T-cell (primary cell): ENCODE data around the gene R3HDM1. TPM values are rescaled to one million over a fixed set of nuclear protein-coding genes. Genes with fewer than 3 reads are reported as not detected.
A peak's percentile ranks its signal among the peaks of the same experiment; 100 is the strongest.
"Not testable (repeated sequence)": the region's sequence is repeated elsewhere in the genome, so short reads cannot be mapped to it uniquely, and the experiment has no call there.

Source experiments
- ATAC-seq, 4 experiments: fragments of 200-7000 bp in 3 of 4; fragments of 150-1000 bp in 1 of 4; cut with Tn5 transposase; replicated peaks in 1 of 4; 1 replicate in 3 of 4; 2 replicates in 1 of 4; pipeline ENCODE4 v1.10.0; 2021; ENCODE audit warnings: moderate library complexity in 3 of 4, mild to moderate bottlenecking in 2 of 4, moderate number of reproducible peaks in 1 of 4
- CTCF ChIA-PET, 2 donors: fragments of 300-600 bp; sonication (Branson Sonifier 250); formaldehyde crosslinking; loops; one replicate each; lab custom pipeline; 2022; ENCODE audit warnings: antibody characterized with exemption in 2 of 2; lab: Charles Lee
- POLR2A ChIA-PET, 2 donors: fragments of 300-600 bp; sonication (Branson Sonifier 250); formaldehyde crosslinking; loops; one replicate each; lab custom pipeline; 2022; ENCODE audit warnings: antibody characterized with exemption in 2 of 2; lab: Charles Lee
- DNase-seq, 35 experiments: peaks; one replicate each; pipeline versions ENCODE4 v3.0.0 to v3.0.0-alpha.2; 2013 to 2023
- H3K27ac ChIP-seq: one replicate; pipeline ENCODE4 v1.5.1; 2013; ENCODE audit warnings: low read length
- H3K27me3 ChIP-seq, 2 experiments: replicated peaks in 1 of 2; 1 replicate in 1 of 2; 2 replicates in 1 of 2; pipeline versions ENCODE4 v1.6.1 to v1.7.0; 2013; ENCODE audit warnings: low read length in 1 of 2, mixed read lengths in 1 of 2; ENCODE audit not compliant: control insufficient read depth in 2 of 2, insufficient read depth in 2 of 2; ENCODE audit errors: extremely low read depth in 1 of 2
- H3K36me3 ChIP-seq, 2 donors: 1 replicate in 1 of 2; 2 replicates in 1 of 2; pipeline versions ENCODE4 v1.6.1 to v1.7.0; 2013; ENCODE audit warnings: low read length in 1 of 2; ENCODE audit not compliant: control insufficient read depth in 2 of 2, insufficient read depth in 1 of 2; ENCODE audit errors: extremely low read depth in 1 of 2
- H3K4me1 ChIP-seq, 2 experiments: 1 replicate in 1 of 2; 2 replicates in 1 of 2; pipeline versions ENCODE4 v1.6.1 to v1.7.0; 2013; ENCODE audit warnings: low read length in 2 of 2, mixed read lengths in 1 of 2; ENCODE audit not compliant: insufficient read depth in 2 of 2, control insufficient read depth in 1 of 2; ENCODE audit errors: extremely low read depth in 1 of 2
- H3K4me3 ChIP-seq, 2 donors: 1 replicate in 1 of 2; 2 replicates in 1 of 2; pipeline versions ENCODE4 v1.5.1 to v1.7.0; 2013; ENCODE audit warnings: mild to moderate bottlenecking in 2 of 2, low read length in 1 of 2, moderate library complexity in 1 of 2; ENCODE audit not compliant: control insufficient read depth in 1 of 2; ENCODE audit errors: extremely low read depth in 1 of 2
- H3K9me3 ChIP-seq: 2 replicates; pipeline ENCODE4 v1.7.0; 2013
- H3K27ac Mint-ChIP-seq, 2 donors: one replicate each; pipeline ENCODE4 v1.8.0; 2020 to 2021; ENCODE audit warnings: mild to moderate bottlenecking in 2 of 2, mixed read lengths in 2 of 2
- H3K27me3 Mint-ChIP-seq, 2 donors: one replicate each; pipeline ENCODE4 v1.8.0; 2021 to 2022; ENCODE audit warnings: mixed read lengths in 2 of 2
- H3K36me3 Mint-ChIP-seq: one replicate; pipeline ENCODE4 v1.8.0; 2021; ENCODE audit warnings: mixed read lengths
- H3K4me1 Mint-ChIP-seq, 3 donors: one replicate each; pipeline ENCODE4 v1.8.0; 2020 to 2022; ENCODE audit warnings: mixed read lengths in 3 of 3, mild to moderate bottlenecking in 1 of 3
- H3K4me3 Mint-ChIP-seq, 3 donors: one replicate each; pipeline ENCODE4 v1.8.0; 2020 to 2022; ENCODE audit warnings: mild to moderate bottlenecking in 3 of 3, mixed read lengths in 3 of 3, moderate library complexity in 3 of 3
- H3K9me3 Mint-ChIP-seq, 3 donors: one replicate each; pipeline ENCODE4 v1.8.0; 2020 to 2022; ENCODE audit warnings: mixed read lengths in 3 of 3
- WGBS: methylation state at CpG from one replicate; pipeline ENCODE4 v1.1.5; 2013; ENCODE audit warnings: missing lambda C conversion rate; ENCODE audit not compliant: insufficient coverage; 5-methylcytosine and 5-hydroxymethylcytosine counted together
- total RNA-seq, 35 experiments: library from RNA in 6 of 35; stranded (reverse) in 6 of 35; fragments of 120-200 nt in 1 of 35; gene quantifications; one replicate each; pipeline versions ENCODE4 v1.2.1 to v1.2.4 and lab custom pipeline; 2013 to 2026

The R3HDM1 gene
- total RNA-seq, 5 donors from 2014 or later (not counting 1 experiment from before 2014, with no cell fraction given): 38.4 to 44.8 (median 41.9) TPM

DNA sequence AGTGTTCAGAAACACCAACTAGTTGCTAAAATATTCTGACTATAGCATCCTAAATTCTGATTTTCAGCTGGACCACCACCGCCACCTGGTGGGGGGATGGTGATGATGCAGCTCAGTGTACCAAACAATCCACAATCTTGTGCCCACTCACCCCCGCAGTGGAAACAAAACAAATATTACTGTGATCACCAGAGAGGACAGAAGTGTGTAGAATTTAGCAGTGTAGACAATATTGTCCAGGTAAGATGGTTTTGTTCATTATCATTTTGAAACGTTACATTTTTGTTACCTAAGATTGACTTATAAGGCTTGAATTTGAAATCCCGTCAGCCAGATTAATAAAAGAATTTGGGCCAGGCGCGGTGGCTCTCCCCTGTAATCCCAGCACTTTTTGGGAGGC, 178.7 kb downstream of the R3HDM1 start:
- ATAC-seq (peak; percentile 63 to 75 (median 68)), DNase-seq (peak; percentile 13 to 78 (median 67))
- H3K4me1 Mint-ChIP-seq: no peaks in the 10 kb centered on the region
- H3K4me3 ChIP-seq: no peak overlapping the region
- WGBS: no CpG with 5 or more reads among the region's 6 CpGs
- CTCF ChIA-PET: interaction anchor here (0.6 to 5.7 kb wide), 23 partner anchors 9 to 722 kb away, joined by 3 to 126 read pairs (median 4); partner anchors contain the start of genes R3HDM1 (in 1 of the 2), UBXN4 (in 1 of the 2) and ZRANB3 (in 1 of the 2)
- H3K4me1 ChIP-seq: no peaks in the 10 kb centered on the region
- no peaks in the 10 kb centered on the region for H3K9me3 Mint-ChIP-seq
- H3K27me3 ChIP-seq: no peaks in the 10 kb centered on the region
- peaks cover 6% of the 10 kb centered on the region for H3K36me3 Mint-ChIP-seq
- H3K4me3 Mint-ChIP-seq: no peak overlapping the region
- POLR2A ChIA-PET: no interaction called here
- no peaks in the 10 kb centered on the region for H3K9me3 ChIP-seq
- no peak overlapping the region for H3K27ac Mint-ChIP-seq
- H3K36me3 ChIP-seq: peaks cover 0 to 8% of the 10 kb centered on the region in 2 donors
- H3K27me3 Mint-ChIP-seq: no peaks in the 10 kb centered on the region
- no peak overlapping the region for H3K27ac ChIP-seq

DNA sequence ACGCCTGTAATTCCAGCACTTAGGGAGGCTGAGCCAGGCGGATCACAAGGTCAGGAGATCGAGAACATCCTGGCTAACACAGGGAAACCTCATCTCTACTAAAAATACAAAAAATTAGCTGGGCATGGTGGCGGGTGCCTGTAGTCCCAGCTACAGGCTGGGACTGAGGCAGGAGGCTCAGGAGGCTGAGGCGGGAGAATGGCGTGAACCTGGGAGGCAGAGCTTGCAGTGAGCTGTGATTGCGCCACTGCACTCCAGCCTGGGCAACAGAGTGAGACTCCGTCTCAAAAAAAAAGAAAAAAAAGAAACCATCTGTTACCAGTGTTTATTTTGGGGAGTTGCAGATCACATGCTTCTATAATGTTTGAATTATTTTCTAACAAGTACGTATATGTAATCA, 183.8 kb downstream of the R3HDM1 start:
- CTCF ChIA-PET, H3K9me3 ChIP-seq, H3K27ac Mint-ChIP-seq, H3K27ac ChIP-seq, H3K4me3 ChIP-seq, H3K4me1 ChIP-seq, H3K27me3 Mint-ChIP-seq, H3K4me3 Mint-ChIP-seq, POLR2A ChIA-PET, ATAC-seq, DNase-seq, H3K27me3 ChIP-seq, H3K4me1 Mint-ChIP-seq, H3K9me3 Mint-ChIP-seq: not testable (repeated sequence)
- H3K36me3 Mint-ChIP-seq: peaks cover 20% of the 10 kb centered on the region
- 100% methylated on average over 3 of the region's 9 CpGs for WGBS
- peaks cover 0 to 30% of the 10 kb centered on the region in 2 donors for H3K36me3 ChIP-seq

DNA sequence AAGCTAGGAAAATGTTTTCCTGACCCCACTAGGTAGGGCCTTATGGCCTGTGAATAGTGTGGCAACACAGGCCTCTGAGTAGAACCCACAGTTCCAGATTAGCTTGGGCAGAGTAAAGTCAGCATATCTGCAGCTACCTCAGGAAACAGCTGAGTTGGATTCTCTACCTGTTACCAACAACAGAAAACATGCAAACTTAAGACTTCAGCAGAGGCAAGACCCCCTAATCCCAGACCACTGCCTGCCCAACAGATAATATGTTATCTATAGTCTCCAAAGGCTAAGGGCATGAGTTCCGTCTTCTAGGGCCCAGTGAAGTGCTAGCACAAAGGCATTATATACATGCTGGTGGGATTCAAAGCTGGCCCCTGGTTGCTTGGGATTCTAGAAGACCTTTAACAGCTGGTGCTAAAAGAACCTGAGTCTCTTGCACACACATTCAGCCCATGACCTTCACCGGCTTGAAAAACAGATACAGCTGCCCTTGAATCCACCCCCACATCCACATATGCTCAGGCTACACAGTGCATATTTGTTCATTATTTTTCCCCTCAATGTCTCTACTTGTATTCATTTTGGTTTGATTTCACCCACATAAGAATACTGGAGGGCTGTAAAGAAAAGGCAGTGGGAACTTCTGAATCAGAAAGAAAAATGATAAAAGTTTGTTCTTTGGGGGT, 196.9 kb downstream of the R3HDM1 start:
- Mint-ChIP-seq H3K4me1 (peaks cover 0 to 9% (median 8%) of the 10 kb centered on the region in 3 donors), H3K36me3 (peaks cover 22% of the 10 kb centered on the region), H3K27ac (peak overlapping the region in 1 of 2 donors; percentile 12), H3K9me3 (no peaks in the 10 kb centered on the region), H3K4me3 (no peak overlapping the region), H3K27me3 (no peaks in the 10 kb centered on the region)
- no peaks in the 10 kb centered on the region for H3K9me3 ChIP-seq
- H3K4me3 ChIP-seq: no peak overlapping the region
- H3K36me3 ChIP-seq: peaks cover 0 to 11% of the 10 kb centered on the region in 2 donors
- ATAC-seq (no peak), DNase-seq (no peak)
- CTCF ChIA-PET: no interaction called here
- POLR2A ChIA-PET: interaction anchor here in 1 of 2 donors (0.5 kb wide), 1 partner anchor 527 kb away, joined by 3 read pairs; no protein-coding TSS in a partner anchor
- H3K4me1 ChIP-seq: peaks cover 6 to 7% of the 10 kb centered on the region in 2 experiments
- H3K27ac ChIP-seq: no peak overlapping the region
- WGBS: 82% methylated on average over 1 of the region's 2 CpGs
- no peaks in the 10 kb centered on the region for H3K27me3 ChIP-seq

DNA sequence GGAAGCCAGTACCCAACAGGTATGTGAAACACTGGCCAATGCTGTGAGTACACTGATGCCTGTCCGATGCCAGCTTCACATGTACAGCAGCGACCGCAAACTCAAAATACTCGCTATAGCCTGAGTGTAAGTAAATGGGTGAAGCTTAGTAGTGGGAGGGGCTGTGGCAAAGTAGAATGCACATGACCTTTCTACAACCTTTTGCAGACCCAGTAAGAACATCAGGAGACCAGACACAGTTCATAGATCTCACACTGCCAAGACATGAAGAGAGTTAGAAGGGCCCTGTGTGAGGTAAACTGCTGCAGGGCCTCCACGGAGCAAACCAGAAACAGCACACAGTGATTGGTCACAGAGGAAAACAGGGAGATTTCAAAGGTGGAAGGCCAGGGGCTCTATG, 201.3 kb downstream of the R3HDM1 start:
- Mint-ChIP-seq H3K9me3 (no peaks in the 10 kb centered on the region), H3K36me3 (no peaks in the 10 kb centered on the region), H3K27me3 (no peaks in the 10 kb centered on the region), H3K27ac (no peak overlapping the region), H3K4me1 (peaks cover 0 to 14% (median 12%) of the 10 kb centered on the region in 3 donors), H3K4me3 (peak overlapping the region in 1 of 3 donors; percentile 33)
- ChIA-PET POLR2A (no interaction called here), CTCF (no interaction called here)
- ATAC-seq (peak in 3 of 4 experiments; percentile 16 to 47 (median 17)), DNase-seq (no peak)
- Histone ChIP-seq H3K4me1 (peaks cover 6 to 11% of the 10 kb centered on the region in 2 experiments), H3K9me3 (no peaks in the 10 kb centered on the region), H3K27me3 (no peaks in the 10 kb centered on the region), H3K27ac (no peak overlapping the region), H3K36me3 (no peaks in the 10 kb centered on the region), H3K4me3 (no peak overlapping the region)
- WGBS: 70% methylated on average over 4 of the region's 5 CpGs

DNA sequence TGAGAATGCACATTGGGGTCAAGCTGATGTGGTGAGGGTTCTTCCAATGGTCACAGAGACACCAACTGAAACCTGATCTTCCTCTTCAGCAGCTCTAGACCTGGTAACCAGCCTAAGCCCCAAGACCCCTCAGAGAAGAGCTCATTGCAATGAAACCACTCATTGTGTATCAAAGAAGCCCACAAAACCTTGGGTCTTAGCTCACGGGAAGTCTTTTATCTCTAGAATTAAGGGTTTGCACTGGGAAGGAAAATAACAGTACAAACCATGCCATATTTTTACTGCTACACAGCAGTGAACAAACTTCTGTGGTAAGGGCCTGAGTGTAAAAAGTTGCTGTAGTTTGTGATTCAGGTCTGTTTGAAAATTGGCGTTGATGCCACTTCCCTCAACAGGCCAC, 201.8 kb downstream of the R3HDM1 start:
- Mint-ChIP-seq H3K4me1 (peaks cover 0 to 14% (median 12%) of the 10 kb centered on the region in 3 donors), H3K27ac (peak overlapping the region in 1 of 2 donors; percentile 35), H3K4me3 (peak overlapping the region in 1 of 3 donors; percentile 33), H3K9me3 (no peaks in the 10 kb centered on the region), H3K36me3 (no peaks in the 10 kb centered on the region), H3K27me3 (no peaks in the 10 kb centered on the region)
- WGBS: no CpG with 5 or more reads among the region's 2 CpGs
- Histone ChIP-seq H3K27me3 (no peaks in the 10 kb centered on the region), H3K4me1 (peaks cover 6 to 11% of the 10 kb centered on the region in 2 experiments), H3K9me3 (no peaks in the 10 kb centered on the region), H3K27ac (no peak overlapping the region), H3K4me3 (no peak overlapping the region), H3K36me3 (no peaks in the 10 kb centered on the region)
- ChIA-PET POLR2A (no interaction called here), CTCF (no interaction called here)
- DNase-seq (no peak), ATAC-seq (peak in 2 of 4 experiments; percentile 35 to 65)

DNA sequence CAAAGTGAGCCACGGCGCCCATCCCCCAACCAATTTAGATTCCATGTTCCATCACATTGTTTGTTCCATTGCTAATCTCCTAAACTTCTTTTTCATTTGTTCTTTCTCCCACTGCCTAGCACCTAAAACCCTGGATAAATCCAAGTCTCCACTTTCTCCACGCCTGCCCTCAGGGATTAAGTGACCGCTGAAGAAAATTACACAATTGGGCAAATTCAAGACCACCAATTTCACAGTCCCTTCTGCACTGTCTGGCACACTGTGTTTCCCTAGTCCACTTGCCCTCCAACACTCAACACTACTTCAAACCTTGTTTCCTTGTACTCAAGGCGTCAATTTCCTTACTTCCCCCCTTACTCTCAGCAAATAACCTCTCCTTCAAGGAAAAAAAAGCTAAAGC, 205.3 kb downstream of the R3HDM1 start:
- peaks cover 0 to 4% (median 3%) of the 10 kb centered on the region in 3 donors for H3K9me3 Mint-ChIP-seq
- ATAC-seq (no peak), DNase-seq (no peak)
- Histone ChIP-seq H3K27me3 (no peaks in the 10 kb centered on the region), H3K4me1 (peaks cover 10 to 11% of the 10 kb centered on the region in 2 experiments), H3K27ac (no peak overlapping the region), H3K9me3 (no peaks in the 10 kb centered on the region), H3K4me3 (no peak overlapping the region), H3K36me3 (no peaks in the 10 kb centered on the region)
- no peaks in the 10 kb centered on the region for H3K36me3 Mint-ChIP-seq
- ChIA-PET CTCF (interaction anchor here in 1 of 2 donors (0.5 to 0.6 kb wide), 2 partner anchors 28 to 271 kb away, joined by 3 to 5 read pairs; no protein-coding TSS in a partner anchor), POLR2A (no interaction called here)
- WGBS: 100% methylated on average over 4 of the region's 5 CpGs
- H3K27me3 Mint-ChIP-seq: no peaks in the 10 kb centered on the region
- peaks cover 2 to 15% (median 14%) of the 10 kb centered on the region in 3 donors for H3K4me1 Mint-ChIP-seq
- no peak overlapping the region for H3K27ac Mint-ChIP-seq
- H3K4me3 Mint-ChIP-seq: no peak overlapping the region
